Measurements from ENCODE around the gene GALR2. TPM values are rescaled to one million over a fixed set of nuclear protein-coding genes. Genes with fewer than 3 reads are reported as not detected.
A peak's percentile ranks its signal among the peaks of the same experiment; 100 is the strongest.

The GALR2 gene
- total and polyA plus RNA-seq, 4 donors, result 0.20 to 0.44 (median 0.40) TPM; not detected in 1

GRCh38 chr17:76124582-76125390 lies 50.2 kb downstream of the GALR2 start:
- Histone ChIP-seq H3K27me3 (ENCODE audit: control insufficient read depth in 3 of 3, insufficient read depth in 3 of 3, low read length in 2 of 3) (no peaks in the 10 kb centered on the region), H3K9ac (ENCODE audit: insufficient read depth in 1 of 2, low read length in 2 of 2) (no peak overlapping the region), H3K4me1 (ENCODE audit: control insufficient read depth in 5 of 5, insufficient read depth in 5 of 5, low read length in 5 of 5) (peaks cover 0 to 9% (median 3%) of the 10 kb centered on the region in 5 donors), H3K27ac (ENCODE audit: low read depth in 1 of 2, low read length in 1 of 2) (no peak overlapping the region), H3K36me3 (ENCODE audit: control insufficient read depth in 4 of 4, insufficient read depth in 4 of 4, low read length in 4 of 4) (no peaks in the 10 kb centered on the region), H3K4me3 (no peak overlapping the region), H3K9me3 (ENCODE audit: control insufficient read depth in 4 of 4, insufficient read depth in 3 of 4, low read length in 3 of 4) (no peaks in the 10 kb centered on the region)
- WGBS, 2 donors, result 84 to 95% methylated on average over 21 to 22 of the region's 22 CpGs
- ATAC-seq (ENCODE audit: insufficient read depth, low FRiP score), result no peak
- DNase-seq, result no peak
- TF ChIP-seq CTCF (IDR thresholded peaks at IDR 0.05; ENCODE audit: control extremely low read depth, extremely low read depth), result no peak

DNA sequence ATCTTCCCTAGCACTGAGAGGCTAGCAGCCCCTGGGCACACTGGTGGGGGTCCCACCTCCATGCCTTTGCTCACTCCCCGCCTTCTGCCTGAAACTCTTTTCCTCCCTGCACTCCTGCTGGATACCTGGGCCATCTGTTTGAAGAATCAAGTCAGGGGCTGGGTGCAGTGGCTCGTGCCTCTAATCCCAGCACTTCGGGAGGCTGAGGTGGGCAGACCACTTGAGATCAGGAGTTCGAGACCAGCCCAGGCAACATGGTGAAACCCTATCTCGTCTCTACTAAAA lies 50.8 kb downstream of the GALR2 start:
- whole genome bisulfite sequencing, 2 donors, result 89 to 92% methylated on average over 5 of the region's 5 CpGs
- no peaks in the 10 kb centered on the region for H3K36me3 ChIP-seq (ENCODE audit: control insufficient read depth in 4 of 4, insufficient read depth in 4 of 4, low read length in 4 of 4)
- TF ChIP-seq CTCF (IDR thresholded peaks at IDR 0.05; ENCODE audit: control extremely low read depth, extremely low read depth), result no peak
- peaks cover 0 to 9% (median 3%) of the 10 kb centered on the region in 5 donors for H3K4me1 ChIP-seq (ENCODE audit: control insufficient read depth in 5 of 5, insufficient read depth in 5 of 5, low read length in 5 of 5)
- no peak overlapping the region for H3K4me3 ChIP-seq
- H3K9ac ChIP-seq (ENCODE audit: insufficient read depth in 1 of 2, low read length in 2 of 2), result no peak overlapping the region
- DNase-seq (no peak), ATAC-seq (ENCODE audit: insufficient read depth, low FRiP score) (no peak)
- peaks cover 0 to 4% (median 0%) of the 10 kb centered on the region in 3 donors for H3K27me3 ChIP-seq (ENCODE audit: control insufficient read depth in 3 of 3, insufficient read depth in 3 of 3, low read length in 2 of 3)
- H3K27ac ChIP-seq (ENCODE audit: low read depth in 1 of 2, low read length in 1 of 2), result no peak overlapping the region
- no peaks in the 10 kb centered on the region for H3K9me3 ChIP-seq (ENCODE audit: control insufficient read depth in 4 of 4, insufficient read depth in 3 of 4, low read length in 3 of 4)

DNA sequence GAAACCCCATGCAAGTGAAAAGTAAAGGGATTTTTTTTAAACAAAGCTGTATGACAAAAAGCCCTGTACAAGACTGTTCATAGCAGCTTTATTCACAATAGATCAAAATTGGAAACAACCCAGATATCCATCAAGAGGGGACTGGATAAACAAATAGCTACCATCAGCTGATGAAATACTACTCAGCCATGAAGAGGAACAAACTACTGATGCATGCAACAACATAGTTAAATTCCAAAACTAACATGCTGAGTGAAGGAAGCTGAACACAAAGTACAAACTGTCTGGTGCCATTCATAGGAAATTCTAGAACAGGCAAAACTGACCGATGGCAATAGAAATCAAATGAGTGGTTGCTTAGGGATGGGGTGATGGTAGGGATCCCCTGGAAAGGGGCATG lies 51.3 kb downstream of the GALR2 start:
- no peak for TF ChIP-seq CTCF (IDR thresholded peaks at IDR 0.05; ENCODE audit: control extremely low read depth, extremely low read depth)
- no peak overlapping the region for H3K27ac ChIP-seq (ENCODE audit: low read depth in 1 of 2, low read length in 1 of 2)
- DNase-seq (no peak), ATAC-seq (ENCODE audit: insufficient read depth, low FRiP score) (no peak)
- no peaks in the 10 kb centered on the region for H3K36me3 ChIP-seq (ENCODE audit: control insufficient read depth in 4 of 4, insufficient read depth in 4 of 4, low read length in 4 of 4)
- H3K4me3 ChIP-seq, result no peak overlapping the region
- no peak overlapping the region for H3K9ac ChIP-seq (ENCODE audit: insufficient read depth in 1 of 2, low read length in 2 of 2)
- WGBS, 2 donors, result 94 to 98% methylated on average over 1 of the region's 1 CpG
- H3K4me1 ChIP-seq (ENCODE audit: control insufficient read depth in 5 of 5, insufficient read depth in 5 of 5, low read length in 5 of 5), result peaks cover 0 to 14% (median 3%) of the 10 kb centered on the region in 5 donors
- H3K9me3 ChIP-seq (ENCODE audit: control insufficient read depth in 4 of 4, insufficient read depth in 3 of 4, low read length in 3 of 4), result no peaks in the 10 kb centered on the region
- H3K27me3 ChIP-seq (ENCODE audit: control insufficient read depth in 3 of 3, insufficient read depth in 3 of 3, low read length in 2 of 3), result peaks cover 0 to 6% (median 0%) of the 10 kb centered on the region in 3 donors

Small RNAs within 50 kb of the gene (small RNA-seq; reads per million reads assigned to genes)
- gene MIR6868 (ENCODE audit: low replicate concordance), result 0.31 reads per million, percentile 36 among the genes with 10 or more reads in this experiment

Other genes with a start within 250 kb of the GALR2 start
- 100 to 1,000 TPM in 1 of 2 donors, 10 to 100 TPM in 1; 56.6 to 110 TPM for gene UNC13D, start 230.4 kb upstream of the GALR2 start, total RNA-seq
- 10 to 100 TPM; 61.2 to 85.2 TPM for gene UNC13D, start 230.4 kb upstream of the GALR2 start, polyA plus RNA-seq
- 100 to 1,000 TPM in 1 of 2 donors, 10 to 100 TPM in 1; 67.2 to 127 TPM for gene WBP2, start 219.4 kb upstream of the GALR2 start, total RNA-seq
- gene WBP2, start 219.4 kb upstream of the GALR2 start, polyA plus RNA-seq, result 100 to 1,000 TPM; 143 to 195 TPM
- 10 to 100 TPM; 23.5 to 78.3 TPM for gene TRIM47, start 196.2 kb upstream of the GALR2 start, total RNA-seq
- 10 to 100 TPM; 22.9 to 32.4 TPM for gene TRIM47, start 196.2 kb upstream of the GALR2 start, polyA plus RNA-seq
- gene TRIM65, start 177.8 kb upstream of the GALR2 start, total RNA-seq, result 10 to 100 TPM; 12.7 to 32.9 TPM
- gene TRIM65, start 177.8 kb upstream of the GALR2 start, polyA plus RNA-seq, result 10 to 100 TPM; 14.6 to 27.8 TPM
- 100 to 1,000 TPM in 1 of 2 donors, 10 to 100 TPM in 1; 47.8 to 105 TPM for gene MRPL38, start 169.9 kb upstream of the GALR2 start, total RNA-seq
- 10 to 100 TPM; 52.0 to 80.1 TPM for gene MRPL38, start 169.9 kb upstream of the GALR2 start, polyA plus RNA-seq
- 10 to 100 TPM; 14.5 to 18.7 TPM for gene FBF1, start 133.7 kb upstream of the GALR2 start, total RNA-seq
- 10 to 100 TPM in 1 of 2 donors, 1 to 10 TPM in 1; 4.6 to 11.6 TPM for gene FBF1, start 133.7 kb upstream of the GALR2 start, polyA plus RNA-seq
- 10 to 100 TPM; 69.4 to 80.1 TPM for gene ACOX1, start 95.6 kb upstream of the GALR2 start, total RNA-seq
- gene ACOX1, start 95.6 kb upstream of the GALR2 start, polyA plus RNA-seq, result 10 to 100 TPM; 19.9 to 22.4 TPM
- 10 to 100 TPM; 20.6 to 25.8 TPM for gene TEN1, start 95.5 kb upstream of the GALR2 start, total RNA-seq
- gene TEN1, start 95.5 kb upstream of the GALR2 start, polyA plus RNA-seq, result 10 to 100 TPM; 32.1 to 33.5 TPM
- 1 to 10 TPM; 7.8 TPM for gene CDK3, start 73.9 kb upstream of the GALR2 start, total RNA-seq
- 10 to 100 TPM in 1 of 2 donors, 1 to 10 TPM in 1; 7.3 to 15.7 TPM for gene CDK3, start 73.9 kb upstream of the GALR2 start, polyA plus RNA-seq
- 10 to 100 TPM; 34.1 to 38.4 TPM for gene EVPL, start 47.5 kb upstream of the GALR2 start, total RNA-seq
- 10 to 100 TPM; 10.9 to 36.0 TPM for gene EVPL, start 47.5 kb upstream of the GALR2 start, polyA plus RNA-seq
- 10 to 100 TPM; 63.9 to 68.9 TPM for gene SRP68, start 2.3 kb upstream of the GALR2 start, total RNA-seq
- 10 to 100 TPM; 30.8 to 50.0 TPM for gene SRP68, start 2.3 kb upstream of the GALR2 start, polyA plus RNA-seq
- gene ZACN, start 4.4 kb downstream of the GALR2 start, total RNA-seq, result under 1 TPM in 1 of 2 donors, not detected in 1; 0.25 TPM
- 1 to 10 TPM; 1.4 to 1.9 TPM for gene ZACN, start 4.4 kb downstream of the GALR2 start, polyA plus RNA-seq
- gene EXOC7, start 29.0 kb downstream of the GALR2 start, total RNA-seq, result 100 to 1,000 TPM; 109 to 111 TPM
- gene EXOC7, start 29.0 kb downstream of the GALR2 start, polyA plus RNA-seq, result 10 to 100 TPM; 49.9 to 52.3 TPM
- gene FOXJ1, start 66.5 kb downstream of the GALR2 start, total RNA-seq, result 10 to 100 TPM; 66.1 to 95.0 TPM
- 10 to 100 TPM; 32.5 to 34.5 TPM for gene FOXJ1, start 66.5 kb downstream of the GALR2 start, polyA plus RNA-seq
- 1 to 10 TPM; 2.2 to 2.5 TPM for gene RNF157, start 165.7 kb downstream of the GALR2 start, total RNA-seq
- gene RNF157, start 165.7 kb downstream of the GALR2 start, polyA plus RNA-seq, result 1 to 10 TPM in 1 of 2 donors, under 1 TPM in 1; 0.88 to 1.4 TPM
- gene UBALD2, start 190.6 kb downstream of the GALR2 start, total RNA-seq, result 10 to 100 TPM; 11.6 to 57.1 TPM
- gene UBALD2, start 190.6 kb downstream of the GALR2 start, polyA plus RNA-seq, result 10 to 100 TPM; 59.8 to 64.0 TPM
- 1 to 10 TPM; 2.3 to 3.0 TPM for gene QRICH2, start 233.5 kb downstream of the GALR2 start, total RNA-seq
- gene QRICH2, start 233.5 kb downstream of the GALR2 start, polyA plus RNA-seq, result 1 to 10 TPM; 2.5 to 4.7 TPM

Data from lung (tissue), 13 donors.